A549 (cell line): ENCODE results near the gene PSMD2. TPM values are rescaled to one million over a fixed set of nuclear protein-coding genes. Genes with fewer than 3 reads are reported as not detected.

Source experiments
- ATAC-seq, 2 experiments: fragments of 200-7000 bp in 1 of 2; fragments of >200 bp in 1 of 2; cut with Nextera tagmentation in 1 of 2; cut with Tn5 transposase in 1 of 2; 3 replicates each; pipeline versions ENCODE4 v1.8.0 to v1.9.1; 2018 to 2020; ENCODE audit warnings: mild to moderate bottlenecking in 1 of 2, moderate library complexity in 1 of 2
- CTCF ChIA-PET: fragments of 300-600 bp; sonication (Branson Sonifier 250); formaldehyde crosslinking; extraction: SDS; loops from one replicate; lab custom pipeline; 2021; ENCODE audit warnings: antibody characterized with exemption, inconsistent platforms; lab: Yijun Ruan, JAX
- POLR2A ChIA-PET: fragments of 350-600 bp; formaldehyde crosslinking; extraction: SDS; loops from one replicate; lab custom pipeline; 2021; ENCODE audit warnings: antibody characterized with exemption, inconsistent platforms; lab: Yijun Ruan, JAX
- DNase-seq, 2 experiments: peaks; one replicate each; pipeline versions ENCODE4 v3.0.0 to v3.0.0-alpha.2; 2011 to 2016; ENCODE audit warnings: low read depth in 1 of 2, low spot score in 1 of 2
- FAIRE-seq: peaks from 2 replicates; lab custom pipeline; 2011; peaks lifted over from hg19 to GRCh38; lab: Jason Lieb, UNC
- H3K27ac ChIP-seq, 2 experiments: fragments of >200 bp; sonication (Bioruptor Twin); formaldehyde crosslinking; 3 replicates each; pipeline ENCODE4 v1.5.1; 2016 to 2017
- H3K4me1 ChIP-seq: fragments of >200 bp; sonication (Bioruptor Twin); formaldehyde crosslinking; 3 replicates; pipeline ENCODE4 v1.6.1; 2016
- H3K4me2 ChIP-seq: fragments of >200 bp; sonication (Bioruptor Twin); formaldehyde crosslinking; 3 replicates; pipeline ENCODE4 v1.6.1; 2016
- H3K4me3 ChIP-seq: fragments of >200 bp; sonication (Bioruptor Twin); formaldehyde crosslinking; 3 replicates; pipeline ENCODE4 v1.5.1; 2016
- H3K9me3 ChIP-seq: fragments of >200 bp; sonication (Bioruptor Twin); formaldehyde crosslinking; 3 replicates; pipeline ENCODE4 v1.6.1; 2016
- CBX2 ChIP-seq: fragments of 200-600 bp; sonication (generic); IDR thresholded peaks from 2 replicates; pipeline ENCODE4 v1.6.1; 2016; ENCODE audit warnings: low read depth, mild to moderate bottlenecking, borderline replicate concordance
- EHF ChIP-seq: fragments of 250-450 bp; sonication (Bioruptor Pico); IDR thresholded peaks from 2 replicates; pipeline ENCODE4 v1.5.0; 2020; ENCODE audit warnings: mild to moderate bottlenecking
- EP300 ChIP-seq, 2 experiments: fragments of >200 bp; sonication (Bioruptor Twin); formaldehyde crosslinking; IDR thresholded peaks; 2 replicates in 1 of 2; 3 replicates in 1 of 2; pipeline ENCODE4 v1.6.1; 2016 to 2017
- ESRRA ChIP-seq: fragments of 150-350 bp; IDR thresholded peaks from 2 replicates; pipeline ENCODE4 v1.6.1; 2014; ENCODE audit warnings: mild to moderate bottlenecking, low read length, borderline replicate concordance
- FOSB ChIP-seq: fragments of 250-450 bp; sonication (Bioruptor Pico); IDR thresholded peaks from 2 replicates; pipeline ENCODE4 v1.5.0; 2020; ENCODE audit warnings: mild to moderate bottlenecking, moderate library complexity
- FOSL2 ChIP-seq, 2 experiments: fragments of 450-650 bp in 1 of 2; fragments of >200 bp in 1 of 2; sonication (Bioruptor Twin) in 1 of 2; formaldehyde crosslinking; IDR thresholded peaks; 2 replicates each; pipeline versions ENCODE4 v1.5.0 to v1.6.1; 2016 to 2020; ENCODE audit warnings: mild to moderate bottlenecking in 1 of 2, moderate library complexity in 1 of 2
- GATA3 ChIP-seq: IDR thresholded peaks from 2 replicates; pipeline ENCODE4 v1.6.1; 2012; ENCODE audit warnings: borderline replicate concordance
- JUN ChIP-seq, 2 experiments: fragments of >200 bp; sonication (Bioruptor Twin); formaldehyde crosslinking; IDR thresholded peaks; 2 replicates in 1 of 2; 3 replicates in 1 of 2; pipeline ENCODE4 v1.6.1; 2016 to 2017
- JUNB ChIP-seq: fragments of >200 bp; sonication (Bioruptor Twin); formaldehyde crosslinking; IDR thresholded peaks from 2 replicates; pipeline ENCODE4 v1.6.1; 2016
- KDM1A ChIP-seq: fragments of 200-600 bp; sonication (generic); IDR thresholded peaks from 2 replicates; pipeline ENCODE4 v1.6.1; 2016; ENCODE audit warnings: low read depth, mild to moderate bottlenecking
- MAZ ChIP-seq: fragments of 150-350 bp; IDR thresholded peaks from 2 replicates; pipeline ENCODE4 v1.6.1; 2014; ENCODE audit warnings: antibody characterized with exemption, low read depth, low read length, borderline replicate concordance
- MYC ChIP-seq: IDR thresholded peaks from 2 replicates; pipeline ENCODE4 v1.6.1; 2012; ENCODE audit warnings: mild to moderate bottlenecking, inconsistent platforms, low read length, improper control_type of control experiment, borderline replicate concordance
- NPAS2 ChIP-seq: fragments of 250-450 bp; sonication (Bioruptor Pico); IDR thresholded peaks from 2 replicates; pipeline ENCODE4 v1.8.0; 2022; ENCODE audit warnings: mild to moderate bottlenecking, moderate library complexity, borderline replicate concordance
- POLR2AphosphoS2 ChIP-seq: conservative IDR thresholded peaks from 2 replicates; pipeline ENCODE4 v1.6.1; 2012; ENCODE audit warnings: low read length, improper control_type of control experiment, inconsistent platforms
- SREBF2 ChIP-seq: fragments of 450-650 bp; IDR thresholded peaks from 2 replicates; pipeline ENCODE4 v1.6.1; 2014; ENCODE audit warnings: mild to moderate bottlenecking, moderate library complexity
- ZNF302 ChIP-seq: fragments of 250-450 bp; sonication (Bioruptor Pico); IDR thresholded peaks from 2 replicates; pipeline ENCODE4 v1.9.0; 2021; ENCODE audit warnings: inconsistent platforms, mild to moderate bottlenecking, moderate library complexity
- ZSCAN20 ChIP-seq: fragments of 250-450 bp; sonication (Bioruptor Pico); IDR thresholded peaks from 2 replicates; pipeline ENCODE4 v1.8.0; 2022; ENCODE audit warnings: mild to moderate bottlenecking, moderate library complexity
- WGBS: methylation state at CpG from one replicate; pipeline ENCODE4 v1.1.6; 2017; ENCODE audit errors: missing lambda C conversion rate; 5-methylcytosine and 5-hydroxymethylcytosine counted together
- polyA plus RNA-seq, 4 experiments: library from polyadenylated mRNA; depleted of rRNA in 3 of 4; stranded (reverse); fragments of >200 nt; fragmentation: RNase III in 1 of 4; extraction: RNeasy Plus Mini Kit Qiagen cat#74134 plus additional on column Dnase treatment in 1 of 4; gene quantifications; 2 replicates in 3 of 4; 3 replicates in 1 of 4; pipeline ENCODE4 v1.2.3, GENCODE V29; 2011 to 2017
- TF ChIP-seq, protein P1 (sequence below): fragments of 200-600 bp; sonication (generic); IDR thresholded peaks from 2 replicates; pipeline ENCODE4 v1.6.1; 2016; ENCODE audit warnings: antibody characterized with exemption, mild to moderate bottlenecking, moderate library complexity
- TF ChIP-seq, protein P2 (sequence below): IDR thresholded peaks from 2 replicates; pipeline ENCODE4 v1.6.1; 2012

The PSMD2 gene
- polyA plus RNA-seq, 2 of the 4 experiments (the other 2 are of a cell fraction), result 267 to 541 TPM

DNA sequence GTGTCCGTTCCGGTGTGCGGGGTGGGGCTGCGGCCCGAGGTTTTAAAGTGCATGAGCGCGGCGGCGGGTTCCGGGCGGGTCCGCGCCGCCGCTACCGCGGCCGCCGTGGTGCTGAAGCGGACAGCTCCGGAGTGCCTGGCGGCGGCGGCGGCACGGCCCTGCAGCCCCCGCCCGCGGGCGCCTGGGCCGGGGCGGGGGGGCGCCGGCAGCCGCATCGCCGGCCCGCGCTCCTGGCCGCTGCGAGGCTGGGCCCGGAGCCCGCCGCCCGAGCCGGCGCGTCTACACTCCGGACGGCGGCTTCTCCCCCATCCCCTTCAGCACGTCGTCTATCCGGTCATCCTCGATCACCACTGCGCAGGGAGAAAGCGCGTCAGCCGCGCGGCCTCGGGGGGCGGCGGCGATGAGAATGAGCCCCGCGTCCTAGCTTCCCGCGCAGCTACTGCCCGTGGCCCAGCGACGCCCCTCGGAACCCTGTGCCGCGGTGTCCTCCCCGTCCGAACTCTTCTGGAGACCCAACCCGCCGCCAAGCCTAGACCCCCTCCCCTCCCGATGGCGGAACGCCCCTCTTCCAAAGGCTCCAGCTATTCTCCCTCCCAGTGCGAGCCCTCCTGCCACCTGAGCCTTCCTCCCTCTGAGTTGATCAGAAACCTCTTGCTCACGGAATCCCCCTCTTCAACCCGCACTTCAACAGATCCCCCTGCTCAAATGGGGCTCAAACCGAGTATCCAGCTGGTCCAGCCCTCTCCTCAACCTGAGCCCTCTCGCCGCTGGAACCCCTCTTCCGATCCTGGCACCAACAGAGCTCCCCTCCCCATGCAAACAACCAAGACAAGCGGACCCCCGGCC, 38.9 kb upstream of the PSMD2 start:
- Histone ChIP-seq H3K27ac (no peak overlapping the region), H3K4me3 (peak overlapping the region; percentile 53), H3K9me3 (no peaks in the 10 kb centered on the region)
- POLR2A ChIA-PET, result no interaction called here
- WGBS, result 5% methylated on average over 26 of the region's 91 CpGs
- FAIRE-seq (no peak), ATAC-seq (peak; percentile 42 to 60; a peak in 5 of 6 replicates)
- TF ChIP-seq SREBF2 (no peak), JUN (IDR thresholded peaks at IDR 0.05) (0 out of 5 replicates have a peak, but pooled peaks of 1 of the 2 experiments have one; percentile 23)
- TF ChIP-seq, protein P1, sequence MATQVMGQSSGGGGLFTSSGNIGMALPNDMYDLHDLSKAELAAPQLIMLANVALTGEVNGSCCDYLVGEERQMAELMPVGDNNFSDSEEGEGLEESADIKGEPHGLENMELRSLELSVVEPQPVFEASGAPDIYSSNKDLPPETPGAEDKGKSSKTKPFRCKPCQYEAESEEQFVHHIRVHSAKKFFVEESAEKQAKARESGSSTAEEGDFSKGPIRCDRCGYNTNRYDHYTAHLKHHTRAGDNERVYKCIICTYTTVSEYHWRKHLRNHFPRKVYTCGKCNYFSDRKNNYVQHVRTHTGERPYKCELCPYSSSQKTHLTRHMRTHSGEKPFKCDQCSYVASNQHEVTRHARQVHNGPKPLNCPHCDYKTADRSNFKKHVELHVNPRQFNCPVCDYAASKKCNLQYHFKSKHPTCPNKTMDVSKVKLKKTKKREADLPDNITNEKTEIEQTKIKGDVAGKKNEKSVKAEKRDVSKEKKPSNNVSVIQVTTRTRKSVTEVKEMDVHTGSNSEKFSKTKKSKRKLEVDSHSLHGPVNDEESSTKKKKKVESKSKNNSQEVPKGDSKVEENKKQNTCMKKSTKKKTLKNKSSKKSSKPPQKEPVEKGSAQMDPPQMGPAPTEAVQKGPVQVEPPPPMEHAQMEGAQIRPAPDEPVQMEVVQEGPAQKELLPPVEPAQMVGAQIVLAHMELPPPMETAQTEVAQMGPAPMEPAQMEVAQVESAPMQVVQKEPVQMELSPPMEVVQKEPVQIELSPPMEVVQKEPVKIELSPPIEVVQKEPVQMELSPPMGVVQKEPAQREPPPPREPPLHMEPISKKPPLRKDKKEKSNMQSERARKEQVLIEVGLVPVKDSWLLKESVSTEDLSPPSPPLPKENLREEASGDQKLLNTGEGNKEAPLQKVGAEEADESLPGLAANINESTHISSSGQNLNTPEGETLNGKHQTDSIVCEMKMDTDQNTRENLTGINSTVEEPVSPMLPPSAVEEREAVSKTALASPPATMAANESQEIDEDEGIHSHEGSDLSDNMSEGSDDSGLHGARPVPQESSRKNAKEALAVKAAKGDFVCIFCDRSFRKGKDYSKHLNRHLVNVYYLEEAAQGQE, result peak; percentile 56; the same call in 1 of the 2 replicates
- TF ChIP-seq, all 56 proteins: peak for 2
- CTCF ChIA-PET, result interaction anchor here (1.3 to 5.5 kb wide), 2 partner anchors 10 to 87 kb away, joined by 3 to 27 read pairs; partner anchors contain the start of gene EEF1AKMT4
- DNase-seq, result peak; percentile 24 to 62
- H3K4me2 ChIP-seq, result peak overlapping the region; percentile 99
- H3K4me1 ChIP-seq, result peaks cover 13% of the 10 kb centered on the region; the same call in 1 of the 3 replicates

DNA sequence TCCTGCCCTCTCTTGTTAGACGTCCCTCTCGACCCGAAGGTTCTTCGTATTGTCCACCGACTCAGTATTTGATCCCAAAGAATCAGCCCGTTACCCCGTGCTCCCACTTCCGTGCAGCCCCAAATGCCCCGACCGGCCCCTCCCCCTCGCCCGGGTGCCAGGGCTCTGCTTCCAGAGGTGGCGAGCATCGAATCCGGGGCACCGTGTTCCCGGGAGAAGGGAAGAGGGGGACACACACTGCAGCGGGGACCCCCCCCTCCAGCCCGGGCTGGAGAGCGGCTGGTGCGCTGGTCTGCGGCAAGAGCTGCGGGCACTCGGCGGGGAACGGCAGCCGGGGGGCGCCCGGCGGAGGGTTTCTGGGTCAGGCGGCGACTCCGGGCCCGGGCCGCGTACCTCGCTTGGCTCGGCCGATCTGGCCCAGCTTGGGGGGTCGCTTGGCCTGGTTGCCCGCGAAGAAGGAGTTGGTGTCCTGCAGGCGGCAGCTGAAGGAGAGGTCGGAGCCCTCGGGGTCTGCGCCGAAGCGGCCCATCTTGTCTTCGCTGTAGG, 38.2 kb upstream of the PSMD2 start:
- H3K4me3 ChIP-seq, result peak overlapping the region; percentile 53
- POLR2A ChIA-PET, result no interaction called here
- H3K4me2 ChIP-seq, result peak overlapping the region; percentile 99
- FAIRE-seq (no peak), ATAC-seq (peak in 1 of 2 experiments; percentile 5; a peak in 2 of 6 replicates), DNase-seq (no peak)
- H3K27ac ChIP-seq, result peak overlapping the region; percentile 10 to 80; a peak in 4 of 6 replicates
- WGBS, result no CpG with 5 or more reads among the region's 49 CpGs
- CTCF ChIA-PET, result interaction anchor here (1.3 to 5.5 kb wide), 2 partner anchors 11 to 88 kb away, joined by 3 to 27 read pairs; partner anchors contain the start of gene EEF1AKMT4
- TF ChIP-seq CBX2, result no peak
- TF ChIP-seq JUNB, result no peak
- no peak for TF ChIP-seq GATA3
- TF ChIP-seq MAZ, result no peak
- no peak for TF ChIP-seq EHF (CRISPR knock-in tag)
- no peak for TF ChIP-seq ESRRA
- TF ChIP-seq EP300 (IDR thresholded peaks at IDR 0.05), result no peak
- TF ChIP-seq MYC, result no peak
- TF ChIP-seq FOSL2 (IDR thresholded peaks at IDR 0.05), result no peak
- no peak for TF ChIP-seq FOSL2 (CRISPR knock-in tag; IDR thresholded peaks at IDR 0.05)
- TF ChIP-seq NPAS2 (CRISPR knock-in tag), result no peak
- TF ChIP-seq ZSCAN20 (CRISPR knock-in tag), result no peak
- TF ChIP-seq FOSB (CRISPR knock-in tag), result no peak
- no peak for TF ChIP-seq ZNF302 (CRISPR knock-in tag)
- no peak for TF ChIP-seq POLR2AphosphoS2
- no peak for TF ChIP-seq KDM1A
- TF ChIP-seq, protein P2, sequence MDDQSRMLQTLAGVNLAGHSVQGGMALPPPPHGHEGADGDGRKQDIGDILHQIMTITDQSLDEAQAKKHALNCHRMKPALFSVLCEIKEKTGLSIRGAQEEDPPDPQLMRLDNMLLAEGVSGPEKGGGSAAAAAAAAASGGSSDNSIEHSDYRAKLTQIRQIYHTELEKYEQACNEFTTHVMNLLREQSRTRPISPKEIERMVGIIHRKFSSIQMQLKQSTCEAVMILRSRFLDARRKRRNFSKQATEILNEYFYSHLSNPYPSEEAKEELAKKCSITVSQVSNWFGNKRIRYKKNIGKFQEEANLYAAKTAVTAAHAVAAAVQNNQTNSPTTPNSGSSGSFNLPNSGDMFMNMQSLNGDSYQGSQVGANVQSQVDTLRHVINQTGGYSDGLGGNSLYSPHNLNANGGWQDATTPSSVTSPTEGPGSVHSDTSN, result no peak
- TF ChIP-seq, all 56 proteins: peak for 0
- Histone ChIP-seq H3K9me3 (no peaks in the 10 kb centered on the region), H3K4me1 (peaks cover 13% of the 10 kb centered on the region; the same call in 1 of the 3 replicates)
